MM.1S (cell line): ENCODE data around the gene ADH1A.

Experiments used
- CTCF ChIP-seq: fragments of 300-600 bp; sonication (generic); IDR thresholded peaks from 2 replicates; pipeline ENCODE4 v1.5.1; 2016; ENCODE audit warnings: antibody characterized with exemption, low read length, mixed read lengths
- EZH2 ChIP-seq: fragments of 300-600 bp; sonication (generic); optimal IDR thresholded peaks from 2 replicates; pipeline ENCODE3; 2017; ENCODE audit warnings: low read depth, mild to moderate bottlenecking, antibody characterized with exemption, low read length, mixed read lengths
- EZH2phosphoT487 ChIP-seq: fragments of 300-600 bp; sonication (generic); IDR thresholded peaks from 2 replicates; pipeline ENCODE4 v1.6.1; 2018; ENCODE audit warnings: antibody characterized with exemption, low read length

GRCh38 chr4:99330648-99331047, 39.9 kb upstream of the ADH1A start:
- no peak for TF ChIP-seq EZH2
- TF ChIP-seq CTCF: no peak
- no peak for TF ChIP-seq EZH2phosphoT487
